Measurements from ENCODE around the gene PLCD1. TPM values are rescaled to one million over a fixed set of nuclear protein-coding genes. Genes with fewer than 3 reads are reported as not detected.
"Not testable (repeated sequence)": the region's sequence is repeated elsewhere in the genome, so short reads cannot be mapped to it uniquely, and the experiment has no call there.

The PLCD1 gene
- total RNA-seq, 6 experiments from 2014 or later, result 11.1 to 22.4 (median 17.6) TPM

DNA sequence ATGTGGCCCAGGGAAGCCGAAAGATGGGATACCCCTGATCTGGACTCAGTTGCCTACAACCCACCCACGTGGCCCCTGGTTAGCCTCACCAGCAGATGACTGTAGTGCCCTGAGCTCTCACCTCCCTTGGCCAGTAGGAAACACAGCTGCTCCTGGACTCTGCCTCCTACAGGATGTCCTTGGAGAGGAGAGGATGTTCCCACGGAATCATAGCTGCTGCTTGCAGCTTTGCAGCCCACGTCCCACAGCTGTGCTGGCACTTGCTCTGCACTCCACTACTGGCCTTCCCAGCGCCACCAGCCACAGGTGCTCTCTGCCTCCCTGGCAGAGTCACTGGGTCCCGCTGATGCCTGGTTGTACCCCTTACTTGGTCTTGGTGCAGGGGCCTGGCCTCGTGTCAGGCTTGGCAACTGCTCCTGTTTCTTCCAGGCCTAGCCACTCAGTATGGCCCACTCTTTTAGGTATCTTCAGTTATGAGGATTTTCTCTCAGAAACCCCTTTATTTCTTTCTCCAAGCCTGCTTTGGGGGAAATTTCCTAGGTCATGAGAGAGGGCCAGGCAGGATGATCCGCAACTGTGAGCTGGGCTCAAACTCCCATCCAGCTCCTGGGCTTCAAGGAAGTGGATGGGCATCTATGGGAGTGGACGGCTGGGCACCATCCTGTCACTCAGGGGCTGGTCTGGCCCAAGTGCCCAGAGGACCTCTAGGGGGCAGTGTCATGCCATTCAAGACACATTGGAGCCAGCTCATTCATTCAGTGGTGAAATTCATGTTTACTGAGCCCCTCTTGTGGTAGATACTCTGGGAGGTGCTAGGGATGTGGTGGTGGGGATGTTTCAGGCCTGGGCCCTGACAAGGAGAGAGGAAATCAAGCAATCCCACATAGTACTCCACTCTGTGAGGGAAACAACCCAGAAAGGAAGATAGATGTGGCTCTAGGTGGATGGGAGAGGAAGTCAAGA lies 55.0 kb downstream of the PLCD1 start:
- Mint-ChIP-seq H3K36me3 (ENCODE audit: low read depth) (peaks cover 12% of the 10 kb centered on the region; the same call in 1 of the 2 replicates), H3K4me3 (no peak overlapping the region), H3K4me1 (ENCODE audit: low read depth) (peaks cover 18% of the 10 kb centered on the region), H3K9me3 (no peaks in the 10 kb centered on the region), H3K27me3 (ENCODE audit: insufficient read depth) (no peaks in the 10 kb centered on the region; the same call in 1 of the 2 replicates), H3K27ac (peak overlapping the region; percentile 38; the same call in 1 of the 2 replicates)
- peak; percentile 48 for DNase-seq
- TF ChIP-seq, protein P1, sequence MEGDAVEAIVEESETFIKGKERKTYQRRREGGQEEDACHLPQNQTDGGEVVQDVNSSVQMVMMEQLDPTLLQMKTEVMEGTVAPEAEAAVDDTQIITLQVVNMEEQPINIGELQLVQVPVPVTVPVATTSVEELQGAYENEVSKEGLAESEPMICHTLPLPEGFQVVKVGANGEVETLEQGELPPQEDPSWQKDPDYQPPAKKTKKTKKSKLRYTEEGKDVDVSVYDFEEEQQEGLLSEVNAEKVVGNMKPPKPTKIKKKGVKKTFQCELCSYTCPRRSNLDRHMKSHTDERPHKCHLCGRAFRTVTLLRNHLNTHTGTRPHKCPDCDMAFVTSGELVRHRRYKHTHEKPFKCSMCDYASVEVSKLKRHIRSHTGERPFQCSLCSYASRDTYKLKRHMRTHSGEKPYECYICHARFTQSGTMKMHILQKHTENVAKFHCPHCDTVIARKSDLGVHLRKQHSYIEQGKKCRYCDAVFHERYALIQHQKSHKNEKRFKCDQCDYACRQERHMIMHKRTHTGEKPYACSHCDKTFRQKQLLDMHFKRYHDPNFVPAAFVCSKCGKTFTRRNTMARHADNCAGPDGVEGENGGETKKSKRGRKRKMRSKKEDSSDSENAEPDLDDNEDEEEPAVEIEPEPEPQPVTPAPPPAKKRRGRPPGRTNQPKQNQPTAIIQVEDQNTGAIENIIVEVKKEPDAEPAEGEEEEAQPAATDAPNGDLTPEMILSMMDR (IDR thresholded peaks at IDR 0.05), result peak; percentile 88

DNA sequence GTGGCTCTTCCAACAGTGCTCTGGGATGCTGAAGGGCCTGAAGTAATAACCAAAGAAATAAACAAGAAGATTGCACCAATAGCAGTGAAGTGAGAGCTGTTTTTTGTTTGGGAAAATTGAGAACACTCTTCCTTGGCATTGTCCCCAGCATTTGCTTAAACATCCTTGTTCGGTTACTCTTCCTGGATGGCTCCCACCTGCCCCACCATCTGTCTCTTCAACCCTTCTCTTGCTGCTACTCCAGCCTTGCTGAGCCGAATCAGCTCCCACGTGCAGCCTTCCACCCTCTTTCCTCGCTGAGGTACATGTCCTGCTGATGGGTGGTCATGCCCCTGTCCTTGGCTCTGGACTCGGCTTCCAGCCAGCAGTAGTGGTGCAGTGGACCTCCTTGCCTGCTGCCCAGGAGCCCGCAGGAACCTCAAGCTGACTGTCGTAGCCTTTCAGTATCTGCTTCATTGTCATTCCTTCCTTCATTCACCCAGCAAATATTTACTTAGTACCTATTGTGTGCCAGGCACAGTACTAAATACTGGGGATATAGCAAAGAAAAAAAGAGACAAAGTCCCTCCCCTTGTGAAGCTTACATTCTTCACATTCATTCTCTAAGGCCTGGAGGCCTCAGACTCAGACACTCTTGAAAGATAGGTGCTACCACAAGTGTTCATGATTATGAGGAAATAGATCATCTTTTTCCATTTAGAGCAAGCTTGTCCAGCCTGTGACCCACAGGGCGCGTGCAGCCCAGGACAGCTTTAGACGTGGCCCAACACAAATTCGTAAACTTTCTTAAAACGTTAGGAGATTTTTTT lies 56.0 kb downstream of the PLCD1 start:
- Mint-ChIP-seq H3K27ac (no peak overlapping the region; the same call in 1 of the 2 replicates), H3K36me3 (ENCODE audit: low read depth) (peaks cover 12% of the 10 kb centered on the region; the same call in 1 of the 2 replicates), H3K4me3 (no peak overlapping the region), H3K9me3 (no peaks in the 10 kb centered on the region), H3K4me1 (ENCODE audit: low read depth) (peaks cover 18% of the 10 kb centered on the region), H3K27me3 (ENCODE audit: insufficient read depth) (no peaks in the 10 kb centered on the region; the same call in 1 of the 2 replicates)
- TF ChIP-seq, protein P1 (IDR thresholded peaks at IDR 0.05), result no peak
- DNase-seq, result no peak

DNA sequence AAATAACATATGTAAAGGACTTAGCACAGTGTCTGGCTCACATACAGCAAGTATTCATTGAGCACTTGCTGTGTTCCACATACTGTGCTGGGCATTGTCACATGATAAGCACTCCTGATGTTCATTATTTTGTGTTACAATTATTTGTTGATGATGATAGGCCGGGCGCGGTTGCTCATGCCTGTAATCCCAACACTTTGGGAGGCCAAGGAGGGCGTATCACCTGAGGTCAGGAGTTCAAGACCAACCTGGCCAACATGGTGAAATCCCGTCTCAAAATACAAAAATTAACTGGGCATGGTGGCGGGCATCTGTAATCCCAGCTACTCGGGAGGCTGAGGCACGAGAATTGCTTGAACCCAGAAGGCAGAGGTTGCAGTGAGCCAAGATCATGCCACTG lies 57.4 kb downstream of the PLCD1 start:
- not testable (repeated sequence) for H3K9me3 Mint-ChIP-seq; H3K4me3 Mint-ChIP-seq; H3K27ac Mint-ChIP-seq; DNase-seq; H3K27me3 Mint-ChIP-seq (ENCODE audit: insufficient read depth)
- Mint-ChIP-seq H3K36me3 (ENCODE audit: low read depth) (peaks cover 12% of the 10 kb centered on the region; the same call in 1 of the 2 replicates), H3K4me1 (ENCODE audit: low read depth) (peaks cover 18% of the 10 kb centered on the region)

DNA sequence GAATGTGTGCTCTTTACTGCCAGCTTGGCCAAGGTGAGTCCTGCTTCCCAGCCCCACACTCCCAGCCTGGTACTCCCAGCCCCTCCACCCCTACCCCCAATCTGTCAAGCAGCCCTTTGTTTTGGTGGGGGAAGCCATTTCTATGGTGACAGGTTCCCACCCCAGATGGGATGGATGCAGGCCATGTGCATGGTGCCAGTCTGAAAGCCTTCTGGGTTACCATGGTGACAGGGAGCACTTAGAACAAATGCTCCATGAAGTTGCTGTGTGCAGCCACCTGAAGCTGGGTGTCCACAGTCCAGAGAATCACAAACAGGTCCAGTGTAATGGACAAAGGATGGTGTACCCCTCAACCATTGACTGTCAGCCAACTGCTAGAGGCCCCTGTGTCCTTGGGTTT lies 58.0 kb downstream of the PLCD1 start:
- Mint-ChIP-seq H3K4me3 (no peak overlapping the region), H3K4me1 (ENCODE audit: low read depth) (peaks cover 18% of the 10 kb centered on the region), H3K27me3 (ENCODE audit: insufficient read depth) (peaks cover 3% of the 10 kb centered on the region; the same call in 1 of the 2 replicates), H3K9me3 (no peaks in the 10 kb centered on the region), H3K27ac (no peak overlapping the region), H3K36me3 (ENCODE audit: low read depth) (peaks cover 12% of the 10 kb centered on the region; the same call in 1 of the 2 replicates)
- TF ChIP-seq, protein P1 (IDR thresholded peaks at IDR 0.05), result no peak
- no peak for DNase-seq

DNA sequence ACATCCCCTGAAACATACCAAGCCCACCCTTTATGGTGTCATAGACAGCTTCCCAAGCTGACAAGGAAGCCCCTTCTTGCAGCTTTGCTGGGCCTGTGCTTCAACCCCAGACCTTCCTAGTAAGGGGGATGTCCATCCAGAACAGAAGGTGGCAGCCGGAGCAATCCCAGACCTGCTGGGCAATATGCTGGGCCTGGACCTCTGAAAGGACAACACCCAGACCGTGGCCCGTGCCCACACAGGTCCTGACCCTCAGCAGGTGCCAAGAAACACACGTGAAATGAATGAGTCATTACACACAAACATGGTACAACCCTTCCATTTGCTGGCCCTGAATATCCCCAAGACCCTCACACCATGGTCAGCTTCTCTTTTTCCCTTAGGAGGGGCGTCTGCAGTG lies 58.6 kb downstream of the PLCD1 start:
- Mint-ChIP-seq H3K36me3 (ENCODE audit: low read depth) (peaks cover 12% of the 10 kb centered on the region; the same call in 1 of the 2 replicates), H3K4me1 (ENCODE audit: low read depth) (peaks cover 18% of the 10 kb centered on the region), H3K27me3 (ENCODE audit: insufficient read depth) (peaks cover 3% of the 10 kb centered on the region; the same call in 1 of the 2 replicates), H3K9me3 (no peaks in the 10 kb centered on the region), H3K27ac (no peak overlapping the region), H3K4me3 (no peak overlapping the region)
- DNase-seq, result no peak
- TF ChIP-seq, protein P1 (IDR thresholded peaks at IDR 0.05), result no peak

Measured in HFFc6 (cell line).